GM21526 (cell line): ENCODE data around the gene KCNK3.
A peak's percentile ranks its signal among the peaks of the same experiment; 100 is the strongest.
"Not testable (repeated sequence)": the region's sequence is repeated elsewhere in the genome, so short reads cannot be mapped to it uniquely, and the experiment has no call there.

Source experiments
- ATAC-seq: cut with Tn5 transposase; IDR thresholded peaks from one replicate; pipeline ENCODE4 v1.9.1; 2021; ENCODE audit warnings: moderate library complexity; ENCODE audit not compliant: unreplicated experiment, low FRiP score

KCNK3 gene

DNA sequence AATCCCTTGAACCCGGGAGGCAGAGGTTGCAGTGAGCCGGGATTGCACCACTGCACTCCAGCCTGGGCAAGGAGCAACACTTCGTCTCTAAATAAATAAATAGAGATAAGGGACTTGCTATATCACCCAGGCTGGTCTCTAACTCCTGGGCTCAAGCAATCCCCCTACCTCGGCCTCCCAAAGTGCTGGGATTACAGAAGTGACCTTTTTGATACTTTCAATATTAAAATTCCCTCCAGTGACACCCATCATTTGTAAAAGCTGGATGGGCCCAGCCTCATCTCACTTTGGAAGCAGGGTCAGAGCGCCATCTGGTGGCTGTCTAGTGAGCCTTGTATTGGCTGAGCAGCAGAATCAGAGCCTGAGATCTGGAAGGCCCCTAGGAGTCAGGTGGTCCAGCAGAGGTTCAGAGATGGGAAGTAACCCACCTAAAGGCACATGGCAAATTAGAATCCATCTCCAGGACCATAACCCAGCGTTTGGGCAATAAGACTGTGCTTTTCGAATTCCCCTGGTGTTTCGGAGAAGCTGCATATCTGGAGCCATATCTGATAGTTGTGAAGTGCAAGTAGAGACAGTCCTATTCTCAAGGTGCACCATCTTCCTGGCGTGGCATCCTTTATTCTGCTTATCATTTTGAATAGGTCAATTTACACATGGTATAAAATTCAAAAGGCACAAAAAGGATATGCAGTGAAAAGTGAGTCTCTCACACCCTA lies 53.2 kb downstream of the KCNK3 start:
- ATAC-seq: no peak

GRCh38 chr2:26746934-26747333 lies 54.4 kb downstream of the KCNK3 start:
- ATAC-seq: no peak

GRCh38 chr2:26749787-26750420 lies 57.4 kb downstream of the KCNK3 start:
- ATAC-seq: not testable (repeated sequence)

- ATAC-seq: not testable (repeated sequence)
Observed at GRCh38 chr2:26750467-26750866, 57.9 kb downstream of the KCNK3 start.

- no peak for ATAC-seq
Observed at GRCh38 chr2:26752656-26753055, 60.1 kb downstream of the KCNK3 start.

DNA sequence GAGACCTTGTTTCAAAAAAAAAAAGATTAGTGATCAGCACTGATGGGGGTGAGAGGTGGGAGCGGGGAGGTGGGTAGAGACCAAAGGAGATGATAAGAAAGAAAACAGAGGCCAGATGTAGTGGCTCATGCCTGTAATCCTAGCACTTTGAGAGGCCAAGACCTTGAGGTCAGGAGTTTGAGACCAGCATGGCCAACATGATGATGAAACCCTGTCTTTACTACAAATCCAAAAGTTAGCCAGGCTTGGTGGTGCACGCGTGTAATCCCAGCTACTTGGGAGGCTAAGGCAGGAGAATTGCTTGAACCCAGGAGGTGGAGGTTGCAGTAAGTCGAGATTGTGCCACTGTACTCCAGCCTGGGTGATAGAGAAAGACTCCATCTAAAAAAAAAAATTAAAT lies 62.0 kb downstream of the KCNK3 start:
- ATAC-seq: no peak

GRCh38 chr2:26754972-26755670 lies 62.6 kb downstream of the KCNK3 start:
- no peak for ATAC-seq

DNA sequence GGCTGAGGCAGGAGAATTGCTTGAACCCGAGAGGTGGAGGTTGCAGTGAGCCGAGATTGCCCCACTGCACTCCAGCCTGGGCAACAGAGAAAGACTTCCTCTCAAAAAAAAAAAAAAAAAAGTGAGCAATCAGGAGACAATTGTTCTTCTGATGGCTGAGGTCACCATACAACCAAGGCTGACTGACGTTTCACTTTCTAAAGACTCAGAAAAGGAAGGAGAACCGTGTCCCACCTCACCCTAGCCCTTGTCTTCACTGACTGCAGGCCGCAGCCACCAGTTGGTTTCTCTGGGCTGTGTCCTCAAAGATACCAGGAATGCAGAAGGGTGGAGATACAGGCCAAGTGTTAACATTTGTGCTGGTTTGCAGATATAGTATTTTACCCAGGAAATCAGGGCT lies 63.8 kb downstream of the KCNK3 start:
- ATAC-seq: no peak

DNA sequence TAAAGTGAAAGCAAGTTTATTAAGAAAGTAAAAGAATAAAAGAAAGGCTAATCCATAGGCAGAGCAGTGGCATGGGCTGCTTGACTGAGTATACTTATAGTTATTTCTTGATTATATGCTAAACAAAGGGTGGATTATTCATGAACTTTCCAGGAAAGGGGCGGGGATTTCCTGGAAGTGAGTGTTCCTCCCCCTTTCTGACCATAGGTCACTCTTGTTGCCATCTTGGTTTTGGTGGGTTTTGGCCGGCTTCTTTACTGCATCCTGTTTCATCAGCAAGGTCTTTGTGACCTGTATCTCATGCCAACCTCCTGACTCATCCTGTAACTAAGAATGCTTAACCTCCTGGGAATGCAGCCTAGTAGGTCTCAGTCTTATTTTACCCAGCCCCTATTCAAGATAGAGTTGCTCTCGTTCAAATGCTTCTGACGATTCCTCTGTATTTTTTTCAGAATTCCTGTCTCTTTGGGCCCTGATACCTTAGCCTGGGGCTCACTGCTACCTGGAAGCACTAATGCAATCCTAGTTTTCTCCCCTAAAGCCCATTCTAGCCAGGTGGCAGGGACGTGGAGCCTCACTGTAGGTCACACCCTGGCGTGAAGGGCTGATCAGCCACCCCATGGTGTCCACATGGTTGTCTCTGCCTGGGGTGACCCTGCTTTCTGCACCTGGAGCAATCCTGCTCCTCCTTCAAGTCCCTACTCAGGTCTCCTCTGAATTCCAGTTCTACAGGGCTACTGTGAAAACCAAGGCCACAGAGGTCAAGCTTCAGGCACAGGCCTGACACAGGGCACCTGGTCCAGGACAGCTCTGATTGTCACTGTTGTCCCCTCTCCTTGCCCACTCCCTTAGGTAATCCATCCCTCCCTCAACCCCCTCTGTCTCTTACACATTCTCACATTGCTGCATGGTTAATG lies 65.6 kb downstream of the KCNK3 start:
- ATAC-seq: no peak

GRCh38 chr2:26758790-26759321 lies 66.3 kb downstream of the KCNK3 start:
- ATAC-seq: no peak

DNA sequence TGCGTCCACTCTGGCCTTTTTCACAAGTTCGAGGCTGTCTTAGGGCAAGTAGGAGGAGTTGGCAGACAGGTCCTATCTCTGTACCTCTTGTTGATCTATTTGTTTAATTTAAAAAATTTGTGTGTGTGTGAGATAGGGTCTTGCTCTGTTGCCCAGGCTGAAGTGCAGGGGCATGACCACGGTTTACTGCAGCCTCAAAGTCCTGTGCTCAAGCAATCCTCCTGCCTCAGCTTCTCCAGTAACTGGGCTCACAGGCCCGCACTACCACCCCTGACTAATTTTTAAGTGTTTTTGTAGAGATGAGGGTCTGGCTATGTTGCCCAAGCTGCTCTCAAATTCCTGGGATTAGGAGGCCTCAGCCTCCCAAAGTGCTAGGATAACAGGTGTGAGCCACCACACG lies 67.3 kb downstream of the KCNK3 start:
- ATAC-seq: no peak

GRCh38 chr2:26760991-26761390 lies 68.5 kb downstream of the KCNK3 start:
- ATAC-seq: not testable (repeated sequence)

GRCh38 chr2:26763019-26763418 lies 70.5 kb downstream of the KCNK3 start:
- ATAC-seq: no peak

GRCh38 chr2:26764078-26764887 lies 71.8 kb downstream of the KCNK3 start, which contains the start of gene SLC35F6:
Gene SLC35F6 (plus strand): TSS chr2:26764284. CDS start chr2:26764350, 66 bp downstream.
- peak; percentile 67 for ATAC-seq

DNA sequence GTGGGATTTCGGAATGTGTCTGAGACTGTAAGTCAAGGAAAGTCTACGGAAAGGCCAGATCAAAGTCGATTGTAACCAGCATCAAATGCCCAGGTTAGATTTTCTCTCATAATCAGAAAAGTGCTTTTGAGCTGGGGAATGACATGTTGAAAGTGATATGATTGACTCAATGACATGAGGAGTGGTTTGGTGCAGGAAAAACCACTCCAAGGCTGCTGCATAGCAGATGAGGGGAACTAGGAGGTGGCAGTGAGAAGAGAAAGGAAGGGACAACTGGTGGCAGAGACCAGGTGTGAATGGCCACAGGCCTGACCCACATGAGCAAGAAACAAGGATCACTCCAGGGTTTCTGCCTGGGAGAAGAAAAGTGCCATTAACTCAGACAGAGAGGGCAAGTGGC lies 72.4 kb downstream of the KCNK3 start:
- no peak for ATAC-seq

GRCh38 chr2:26765475-26766200 lies 73.1 kb downstream of the KCNK3 start:
- ATAC-seq: no peak

GRCh38 chr2:26767129-26767528 lies 74.6 kb downstream of the KCNK3 start:
- no peak for ATAC-seq

DNA sequence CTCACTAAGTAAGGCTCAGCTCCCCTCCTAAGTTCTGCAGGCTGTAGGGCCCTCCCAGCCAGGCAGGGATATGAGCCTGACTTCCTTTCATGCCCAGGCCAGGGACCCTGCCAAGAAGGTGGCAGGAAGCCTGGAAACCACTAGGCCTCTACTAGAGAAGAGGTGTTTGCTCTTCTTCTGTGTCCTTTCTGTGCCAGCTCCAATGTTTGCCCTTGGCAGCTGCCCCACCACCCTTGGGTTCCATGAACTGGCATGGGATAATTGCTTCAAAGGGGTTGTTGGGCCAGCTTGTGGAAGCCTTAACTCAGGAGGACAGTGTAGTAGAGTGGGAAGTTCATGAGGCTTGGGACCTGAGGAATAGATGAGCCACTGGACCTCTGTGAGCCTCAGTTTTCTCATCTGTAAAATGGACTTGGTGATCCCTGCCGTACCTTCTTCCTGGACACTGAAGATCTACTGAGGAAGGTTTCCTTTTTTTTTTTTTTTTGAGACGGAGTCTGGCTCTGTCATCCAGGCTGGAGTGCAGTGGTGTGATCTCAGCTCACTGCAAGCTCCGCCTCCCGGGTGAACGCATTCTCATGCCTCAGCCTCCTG lies 75.5 kb downstream of the KCNK3 start:
- ATAC-seq: no peak

- ATAC-seq: no peak
Observed at GRCh38 chr2:26768759-26769088, 76.2 kb downstream of the KCNK3 start.
